NCI-H82 treated with DMSO at 0.1 percent for 48 hours (cell line): ENCODE measurements around the gene KMT2E.
"Not testable (repeated sequence)": the region's sequence is repeated elsewhere in the genome, so short reads cannot be mapped to it uniquely, and the experiment has no call there.

Source experiments
- DNase-seq: peaks from one replicate; lab custom pipeline; 2025; ENCODE audit not compliant: unreplicated experiment; lab: John Stamatoyannopoulos, UW

Gene KMT2E, protein sequence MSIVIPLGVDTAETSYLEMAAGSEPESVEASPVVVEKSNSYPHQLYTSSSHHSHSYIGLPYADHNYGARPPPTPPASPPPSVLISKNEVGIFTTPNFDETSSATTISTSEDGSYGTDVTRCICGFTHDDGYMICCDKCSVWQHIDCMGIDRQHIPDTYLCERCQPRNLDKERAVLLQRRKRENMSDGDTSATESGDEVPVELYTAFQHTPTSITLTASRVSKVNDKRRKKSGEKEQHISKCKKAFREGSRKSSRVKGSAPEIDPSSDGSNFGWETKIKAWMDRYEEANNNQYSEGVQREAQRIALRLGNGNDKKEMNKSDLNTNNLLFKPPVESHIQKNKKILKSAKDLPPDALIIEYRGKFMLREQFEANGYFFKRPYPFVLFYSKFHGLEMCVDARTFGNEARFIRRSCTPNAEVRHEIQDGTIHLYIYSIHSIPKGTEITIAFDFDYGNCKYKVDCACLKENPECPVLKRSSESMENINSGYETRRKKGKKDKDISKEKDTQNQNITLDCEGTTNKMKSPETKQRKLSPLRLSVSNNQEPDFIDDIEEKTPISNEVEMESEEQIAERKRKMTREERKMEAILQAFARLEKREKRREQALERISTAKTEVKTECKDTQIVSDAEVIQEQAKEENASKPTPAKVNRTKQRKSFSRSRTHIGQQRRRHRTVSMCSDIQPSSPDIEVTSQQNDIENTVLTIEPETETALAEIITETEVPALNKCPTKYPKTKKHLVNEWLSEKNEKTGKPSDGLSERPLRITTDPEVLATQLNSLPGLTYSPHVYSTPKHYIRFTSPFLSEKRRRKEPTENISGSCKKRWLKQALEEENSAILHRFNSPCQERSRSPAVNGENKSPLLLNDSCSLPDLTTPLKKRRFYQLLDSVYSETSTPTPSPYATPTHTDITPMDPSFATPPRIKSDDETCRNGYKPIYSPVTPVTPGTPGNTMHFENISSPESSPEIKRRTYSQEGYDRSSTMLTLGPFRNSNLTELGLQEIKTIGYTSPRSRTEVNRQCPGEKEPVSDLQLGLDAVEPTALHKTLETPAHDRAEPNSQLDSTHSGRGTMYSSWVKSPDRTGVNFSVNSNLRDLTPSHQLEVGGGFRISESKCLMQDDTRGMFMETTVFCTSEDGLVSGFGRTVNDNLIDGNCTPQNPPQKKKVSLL (N-terminal part only)

DNA sequence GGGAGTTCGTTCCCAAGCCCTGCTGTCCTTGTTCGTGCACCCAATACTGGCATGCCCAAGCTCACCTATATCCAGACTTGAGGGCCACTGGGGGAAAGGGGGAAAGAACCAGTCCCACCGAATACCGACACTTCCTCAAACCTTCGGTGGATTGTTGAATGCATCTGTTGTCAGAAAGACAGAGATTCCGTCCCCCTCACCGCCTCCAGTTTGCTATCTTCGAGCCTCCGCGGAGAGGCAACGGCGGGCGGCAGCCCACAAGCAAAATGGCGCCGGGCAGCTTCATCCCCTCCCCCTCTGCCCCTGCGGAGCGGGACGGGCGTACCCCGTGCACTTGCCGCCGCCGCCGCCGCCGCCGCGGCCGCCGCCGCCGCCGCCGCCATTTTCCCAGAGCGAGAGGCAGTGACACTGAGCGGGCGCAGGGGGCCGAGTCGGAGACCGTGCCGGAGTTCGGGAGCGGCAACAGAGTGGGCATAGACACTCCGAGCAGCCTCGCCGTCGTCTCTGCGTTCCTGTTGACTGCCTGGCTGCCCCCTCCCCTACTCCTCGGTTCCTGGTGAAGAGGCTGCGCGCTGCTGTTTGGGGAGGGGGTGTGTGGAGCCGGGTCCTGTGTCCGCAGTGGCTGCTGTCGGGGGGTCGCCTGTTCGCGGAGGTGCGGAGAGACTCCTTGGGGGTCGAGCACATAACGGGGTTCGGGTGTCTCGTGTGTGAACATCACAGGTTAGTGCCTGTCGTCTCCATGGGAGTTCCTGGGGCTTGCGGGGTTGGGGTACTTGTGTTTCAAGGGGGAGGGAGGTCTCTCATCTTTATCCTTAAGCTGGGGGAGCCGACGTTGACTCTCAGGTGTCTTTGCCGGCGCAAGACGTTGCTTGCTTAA lies at the start of gene KMT2E:
Gene KMT2E, plus strand, starts transcription at position 390 of the 877 bp plus-strand sequence. CDS start 26,748 bp downstream, outside the sequence.
- peak; percentile 40 for DNase-seq

DNA sequence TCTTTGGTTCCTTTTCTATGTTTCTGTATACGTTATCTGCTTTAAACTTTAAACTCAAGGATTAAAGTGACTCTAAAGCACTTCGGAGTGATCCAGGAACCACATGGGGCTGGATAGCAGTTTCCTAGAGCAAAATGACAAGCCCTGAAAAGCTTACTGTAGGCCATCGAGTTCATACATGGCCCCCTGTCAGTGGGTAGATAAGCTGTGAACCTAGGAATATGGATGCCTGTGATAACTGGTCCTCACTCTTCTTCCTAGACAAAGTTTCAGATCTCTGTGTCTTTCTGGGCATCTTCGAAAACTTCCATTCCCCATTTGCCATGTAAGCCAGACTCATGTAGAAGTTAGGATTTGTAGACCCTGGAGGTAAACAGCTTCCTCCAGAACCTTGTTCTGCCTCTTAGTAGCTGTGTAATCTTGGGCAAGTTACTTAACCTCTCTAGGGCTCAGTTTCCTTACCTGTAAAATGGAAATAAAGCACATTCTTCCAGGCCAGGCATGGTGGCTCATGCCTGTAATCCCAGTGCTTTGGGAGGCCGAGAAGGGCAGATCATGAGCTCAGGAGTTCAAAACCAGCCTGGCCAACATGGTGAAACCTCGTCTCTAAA lies 49.3 kb upstream of the KMT2E start:
- no peak for DNase-seq

DNA sequence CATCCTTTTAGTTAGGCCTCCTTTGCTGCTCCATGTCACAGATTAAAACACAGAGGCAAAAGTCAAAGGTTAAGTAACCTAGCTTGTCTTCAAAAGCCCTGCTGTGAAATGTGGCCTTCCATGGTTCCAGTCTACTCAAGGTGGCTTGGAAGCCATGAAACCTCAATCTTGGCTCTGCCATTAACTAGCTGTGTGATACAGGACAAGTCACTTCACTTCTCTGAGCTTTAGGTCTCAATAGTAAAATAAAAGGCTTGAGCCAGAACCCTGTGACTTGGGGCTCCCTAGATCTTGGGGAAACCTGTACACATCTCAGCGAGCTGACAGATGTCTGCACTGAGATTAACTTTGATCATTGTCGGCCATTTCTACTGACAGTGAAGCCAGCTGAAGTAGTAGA lies 48.0 kb upstream of the KMT2E start:
- DNase-seq = no peak

DNA sequence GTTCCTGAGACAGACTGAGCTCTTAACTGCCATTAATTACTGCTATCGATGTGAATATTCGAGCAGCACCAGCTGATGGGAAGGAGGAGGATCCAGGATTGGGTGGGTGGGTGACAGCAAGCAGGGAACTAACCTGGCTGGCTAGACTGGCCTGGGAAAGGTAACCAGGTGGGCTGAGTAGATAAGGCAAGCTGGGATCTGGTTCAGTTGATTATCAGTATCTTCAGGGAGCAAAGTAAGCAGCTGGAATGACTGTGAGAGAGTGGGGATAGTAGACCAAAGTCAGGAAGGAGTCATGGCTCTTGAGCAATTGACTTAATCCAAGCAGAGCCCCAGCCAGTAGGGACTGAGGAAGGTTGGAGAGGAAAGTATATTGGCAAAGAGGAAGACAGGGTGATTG lies 46.9 kb upstream of the KMT2E start:
- no peak for DNase-seq

DNA sequence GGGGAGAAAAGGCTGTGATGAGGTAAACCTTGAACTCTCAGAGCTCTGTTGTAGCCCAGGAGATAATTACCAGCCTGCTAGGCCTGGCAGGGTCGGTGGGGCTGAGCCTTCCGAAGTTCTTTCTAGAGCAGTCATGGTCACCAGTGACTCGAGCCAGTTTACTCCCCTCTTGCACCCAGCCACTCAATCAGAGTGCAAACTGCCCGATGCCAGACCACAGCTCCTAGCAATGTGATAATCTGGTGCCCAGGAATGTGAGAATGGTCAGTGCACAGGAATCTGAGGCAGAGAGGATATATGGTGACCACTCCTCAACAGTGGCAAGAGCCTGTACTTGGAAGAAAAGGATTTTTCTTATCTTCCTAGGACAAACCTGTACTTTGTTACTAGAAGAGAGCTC lies 46.4 kb upstream of the KMT2E start:
- DNase-seq = no peak

DNA sequence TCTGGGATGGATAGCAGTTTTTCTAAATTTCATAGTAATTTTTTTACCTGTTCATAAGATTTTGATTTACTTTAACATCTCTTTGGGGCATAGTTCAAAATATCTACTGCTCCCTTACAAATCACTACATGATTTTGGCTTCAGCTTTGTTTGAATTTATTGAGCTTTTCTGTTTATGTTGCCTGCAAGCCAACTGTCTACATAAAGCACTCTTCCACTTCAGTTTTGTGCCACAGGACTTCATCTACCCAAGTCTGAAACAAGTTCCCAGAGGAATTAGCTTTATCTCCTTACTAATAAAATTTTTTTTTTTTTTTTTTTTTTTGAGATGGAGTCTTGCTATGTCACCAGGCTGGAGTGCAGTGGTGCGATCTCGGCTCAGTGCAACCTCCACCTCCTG lies 45.4 kb upstream of the KMT2E start:
- DNase-seq = no peak

DNA sequence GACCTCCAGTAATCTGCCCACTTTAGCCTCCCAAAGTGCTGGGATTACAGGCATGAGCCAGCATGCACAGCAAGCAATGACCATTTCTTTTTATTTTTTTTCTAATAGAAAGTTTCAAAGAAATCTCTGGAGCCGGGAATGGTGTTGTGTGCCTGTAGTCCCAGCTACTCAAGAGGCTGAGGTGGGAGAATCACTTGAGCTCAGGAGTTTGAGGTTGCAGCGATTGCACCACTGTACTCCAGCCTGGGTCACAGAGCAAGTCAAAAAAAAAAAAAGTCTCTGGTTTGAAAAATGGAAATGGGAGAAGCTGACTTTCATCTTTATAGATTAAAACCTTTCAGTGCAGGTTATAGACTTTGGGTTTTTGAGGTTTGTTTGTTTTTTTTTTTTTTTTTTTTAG lies 44.8 kb upstream of the KMT2E start:
- DNase-seq = no peak

DNA sequence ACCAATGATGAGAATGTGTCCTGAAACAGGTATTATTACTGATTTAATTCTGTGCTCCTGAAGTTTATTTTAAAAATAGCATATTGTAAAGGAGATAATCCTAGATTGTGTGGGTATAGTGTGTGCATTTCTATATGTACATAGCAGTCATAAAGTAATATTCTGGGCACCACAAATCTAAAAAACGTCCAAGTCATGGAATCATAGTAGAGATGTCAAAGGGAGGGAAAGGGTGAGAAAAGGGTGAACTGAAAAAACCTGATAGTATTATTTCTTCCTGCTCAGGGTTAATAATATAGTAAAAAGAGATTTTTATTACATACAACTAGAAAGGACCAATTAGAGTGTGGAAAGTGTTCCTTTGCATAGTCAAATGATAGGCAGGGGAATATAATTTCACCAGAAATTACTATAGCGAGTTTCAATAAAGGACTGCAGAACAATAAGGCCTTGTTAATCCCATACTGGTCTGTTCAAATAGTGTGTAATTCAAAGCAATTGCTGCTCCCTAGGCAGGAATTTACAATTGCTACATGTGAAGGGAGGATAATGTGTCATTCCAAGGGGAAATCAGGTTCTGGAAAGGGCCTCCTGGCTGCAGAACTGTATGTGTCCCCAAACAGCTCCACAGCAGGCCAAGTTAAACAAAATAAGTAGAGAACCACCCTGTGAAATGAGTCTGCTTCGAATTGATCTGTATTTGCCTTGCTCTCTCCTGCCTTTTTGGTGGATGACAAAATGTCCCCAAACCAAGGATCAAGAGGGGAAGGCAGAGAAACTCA lies 42.5 kb upstream of the KMT2E start:
- no peak for DNase-seq

DNA sequence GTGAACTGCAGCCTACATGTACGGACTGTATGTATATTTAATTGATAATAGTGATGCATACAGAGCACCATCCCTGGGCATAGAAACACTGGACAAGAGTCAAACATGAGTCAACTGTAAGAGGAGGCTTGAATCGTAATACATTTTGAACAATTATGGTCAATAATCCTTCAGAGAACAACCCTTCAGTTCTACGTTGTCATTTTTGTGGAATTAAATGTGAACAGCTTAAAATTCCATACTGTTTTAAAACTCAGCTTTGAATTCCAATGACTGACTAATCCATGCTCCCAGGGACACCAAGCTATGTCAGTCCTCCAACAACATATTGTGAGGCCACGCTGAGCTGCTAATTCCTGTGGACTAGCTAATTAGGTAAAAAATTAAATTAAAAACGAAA lies 41.5 kb upstream of the KMT2E start:
- peak; percentile 72 for DNase-seq

DNA sequence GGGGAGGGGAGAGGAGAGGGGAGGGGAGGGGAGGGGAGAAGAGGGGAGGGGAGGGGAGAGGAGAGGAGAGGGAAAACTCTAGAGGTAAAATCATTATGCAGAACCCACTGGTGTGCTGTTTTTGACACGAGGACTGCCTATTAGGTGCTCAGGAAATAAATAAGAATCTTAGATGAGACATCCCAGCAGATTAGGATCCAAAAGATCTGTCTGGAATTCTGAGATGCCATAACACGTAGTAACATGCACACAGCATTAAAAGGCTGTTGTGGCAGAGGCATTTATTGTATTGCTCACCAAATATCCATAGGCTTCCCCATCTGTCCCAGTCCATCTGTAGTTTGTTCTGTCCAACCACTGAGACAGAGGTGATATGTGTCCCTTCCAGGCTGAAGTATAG lies 40.8 kb upstream of the KMT2E start:
- no peak for DNase-seq

DNA sequence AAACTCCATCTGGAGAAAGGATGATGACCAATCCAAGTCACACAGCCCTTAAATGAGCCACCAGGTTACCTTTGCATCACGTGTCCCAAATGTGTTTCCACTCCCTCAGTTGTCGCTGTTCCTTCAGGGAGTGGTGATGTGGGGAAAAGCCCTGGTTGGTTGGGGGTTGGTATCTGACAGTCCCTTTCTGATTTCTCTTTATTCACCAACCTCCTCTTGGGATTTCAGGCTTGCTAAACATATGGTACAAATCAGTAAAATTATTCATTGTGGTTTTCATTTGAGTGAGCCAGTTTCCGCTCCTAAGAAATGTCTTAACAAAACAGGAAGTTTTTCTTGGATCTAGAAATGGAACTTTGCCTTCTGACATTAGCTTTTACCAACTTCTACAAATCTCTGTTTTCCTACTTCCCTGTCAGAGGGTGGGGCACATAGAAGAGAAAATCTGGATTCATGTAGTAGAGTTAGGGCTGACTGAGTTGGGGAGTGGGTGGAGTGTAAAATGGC lies 40.0 kb upstream of the KMT2E start:
- DNase-seq = no peak

DNA sequence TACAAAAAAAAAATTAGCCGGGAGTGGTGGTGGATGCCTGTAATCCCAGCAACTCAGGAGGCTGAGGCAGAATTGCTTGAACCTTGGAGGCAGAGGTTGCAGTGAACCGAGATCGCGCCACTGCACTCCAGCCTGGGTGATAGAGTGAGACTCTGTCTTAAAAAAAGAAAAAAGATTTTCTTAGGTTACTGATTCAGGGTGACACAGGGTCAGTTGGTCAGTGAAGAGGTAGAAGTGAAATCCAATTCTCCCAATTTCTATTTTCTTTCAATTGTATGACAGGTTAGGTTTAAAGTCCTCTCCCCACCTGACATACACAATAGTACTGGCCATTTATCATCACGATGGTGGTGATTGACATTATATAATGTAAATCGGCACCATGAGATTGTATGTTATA lies 38.5 kb upstream of the KMT2E start:
- DNase-seq = not testable (repeated sequence)

DNA sequence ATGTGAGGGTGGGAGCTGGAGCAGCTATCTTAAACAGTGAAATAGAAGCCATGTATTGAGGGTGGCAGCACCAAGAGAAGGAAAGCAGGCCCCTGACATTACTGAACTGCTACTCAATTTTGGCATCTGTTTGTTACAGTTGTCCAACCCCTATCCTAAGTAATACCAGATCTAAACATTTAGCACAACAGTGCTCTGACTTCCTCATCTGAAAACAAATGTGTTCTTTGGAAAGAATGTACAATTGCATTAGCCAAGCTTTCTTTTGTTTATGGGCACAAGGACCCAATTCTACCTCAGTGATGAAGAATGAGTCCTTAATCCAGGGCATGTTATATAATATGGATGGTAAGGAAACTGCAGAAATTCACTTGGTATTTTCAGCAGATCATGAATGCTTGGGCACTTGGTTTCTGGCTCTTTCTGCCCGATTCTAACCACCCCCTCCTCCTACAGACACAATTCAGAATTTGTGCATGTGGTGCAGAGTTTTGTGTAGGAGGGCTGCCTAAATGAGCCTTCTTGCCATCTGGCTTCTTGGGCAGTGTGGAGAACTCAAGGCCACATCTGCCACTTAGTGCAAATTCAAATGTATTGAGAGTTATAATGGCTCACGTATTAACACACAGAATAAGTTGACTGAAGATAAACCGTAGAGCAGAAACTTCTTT lies 36.9 kb upstream of the KMT2E start:
- DNase-seq = peak; percentile 32

DNA sequence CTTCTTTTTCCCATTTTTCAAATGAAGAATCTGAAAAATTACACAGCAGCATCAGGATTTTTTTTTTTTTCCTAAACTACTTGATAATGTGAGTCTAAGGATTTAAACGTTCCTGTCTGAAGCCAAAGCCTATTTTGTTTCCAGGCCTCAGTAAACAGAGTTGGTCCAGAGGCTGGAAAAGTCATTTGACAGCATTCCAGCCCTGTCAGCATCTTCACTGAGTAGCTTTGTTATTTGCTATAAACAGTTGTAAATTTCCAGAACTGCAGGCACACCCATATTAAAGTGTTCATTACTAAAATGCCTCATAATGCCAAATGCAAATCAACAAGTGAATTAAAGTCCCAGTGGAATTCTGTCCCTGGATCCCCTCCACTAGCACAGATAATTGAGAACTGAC lies 35.5 kb upstream of the KMT2E start:
- no peak for DNase-seq

DNA sequence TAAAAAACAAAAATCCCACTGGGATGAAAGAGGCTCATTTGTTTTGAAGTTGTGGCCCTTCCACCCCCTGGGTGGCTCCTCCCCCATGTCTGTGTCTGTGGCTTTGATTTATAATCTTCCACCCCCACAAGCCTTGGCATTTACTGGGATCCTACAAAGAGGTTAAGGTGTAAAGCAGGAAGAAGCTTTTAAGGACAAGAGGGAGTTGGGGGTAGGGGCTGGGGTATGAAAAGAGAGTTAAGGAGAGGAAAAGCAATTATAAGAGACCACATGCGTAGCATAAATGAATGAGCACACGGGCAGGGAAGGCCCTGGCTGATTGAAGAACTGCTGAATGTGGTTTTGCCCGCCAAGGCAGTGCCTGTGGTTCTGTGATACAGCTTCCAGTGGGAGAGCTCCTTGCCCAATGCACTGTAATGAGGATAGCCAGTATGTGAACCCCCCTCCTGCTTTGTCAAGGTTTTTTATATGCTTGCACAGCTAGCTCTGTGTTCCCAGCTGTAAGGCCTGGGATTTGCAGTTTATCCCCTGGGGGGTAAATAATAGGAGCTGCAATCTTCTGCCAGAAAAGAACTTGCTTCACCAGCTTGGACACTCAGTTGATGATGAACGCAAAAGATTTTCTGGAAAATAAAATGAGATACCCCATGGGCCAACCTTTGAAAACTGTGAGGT lies 34.7 kb upstream of the KMT2E start:
- peak; percentile 60 for DNase-seq

DNA sequence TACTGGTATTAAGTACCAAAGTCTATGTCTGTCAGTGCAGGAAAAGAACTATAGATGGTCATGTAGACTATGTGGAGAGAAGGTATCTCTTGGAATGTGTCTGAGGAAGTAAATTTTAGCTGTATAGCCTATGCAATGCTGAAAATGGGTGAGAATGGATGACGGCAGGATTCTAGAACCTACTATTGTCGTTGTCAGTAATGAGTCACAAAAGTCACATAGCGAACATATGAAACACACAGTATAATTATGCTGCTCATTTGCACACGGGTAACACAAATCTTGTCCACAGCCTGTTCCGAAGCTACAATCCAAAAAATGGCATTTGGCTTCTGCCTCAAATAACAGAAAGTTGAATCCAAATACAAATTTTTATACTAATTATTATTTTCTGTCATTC lies 33.6 kb upstream of the KMT2E start:
- DNase-seq = no peak

DNA sequence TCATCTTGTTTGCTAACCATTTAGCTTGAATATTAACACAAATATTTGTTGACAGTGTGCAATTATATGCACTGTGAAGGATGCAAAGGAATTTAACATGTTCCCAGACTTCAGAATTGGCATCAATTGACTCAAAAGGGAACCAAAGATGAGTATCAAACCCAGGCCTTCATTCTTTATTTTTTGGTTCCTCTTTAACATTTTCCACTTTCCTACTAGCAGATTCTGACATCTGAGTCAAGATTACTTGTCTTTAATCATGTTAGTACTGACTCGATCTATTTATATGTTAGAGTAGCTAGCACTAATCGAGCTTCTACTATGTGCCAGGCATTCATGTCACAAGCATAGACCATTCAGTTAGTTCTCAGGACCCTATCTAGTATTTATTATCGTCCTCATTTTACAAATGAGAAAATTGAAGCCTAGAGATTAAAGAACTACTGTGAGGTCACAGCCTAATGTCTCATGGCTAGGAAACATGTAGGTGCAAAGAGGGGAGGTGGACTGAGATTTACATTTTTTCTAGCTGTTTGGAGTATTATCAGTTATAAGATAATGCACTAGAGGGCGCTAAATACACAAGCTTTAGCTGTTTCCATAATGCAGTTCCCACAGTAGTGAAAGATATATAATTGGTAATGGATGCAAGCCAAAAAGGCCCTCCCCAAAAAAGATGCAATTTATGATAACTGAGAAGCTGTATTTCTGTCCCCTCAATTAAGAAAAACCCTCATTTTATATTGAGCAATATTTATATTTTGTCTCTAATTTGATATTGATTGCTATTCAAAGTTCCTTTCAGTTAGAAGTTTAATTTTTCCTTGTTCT lies 32.9 kb upstream of the KMT2E start:
- peak; percentile 55 for DNase-seq
